SW 1271 (cell line): ENCODE measurements around the gene NCAM1.

ENCODE experiments used
- DNase-seq, 2 experiments: peaks; one replicate each; lab custom pipeline; 2025; lab: John Stamatoyannopoulos, UW

The NCAM1 gene

DNA sequence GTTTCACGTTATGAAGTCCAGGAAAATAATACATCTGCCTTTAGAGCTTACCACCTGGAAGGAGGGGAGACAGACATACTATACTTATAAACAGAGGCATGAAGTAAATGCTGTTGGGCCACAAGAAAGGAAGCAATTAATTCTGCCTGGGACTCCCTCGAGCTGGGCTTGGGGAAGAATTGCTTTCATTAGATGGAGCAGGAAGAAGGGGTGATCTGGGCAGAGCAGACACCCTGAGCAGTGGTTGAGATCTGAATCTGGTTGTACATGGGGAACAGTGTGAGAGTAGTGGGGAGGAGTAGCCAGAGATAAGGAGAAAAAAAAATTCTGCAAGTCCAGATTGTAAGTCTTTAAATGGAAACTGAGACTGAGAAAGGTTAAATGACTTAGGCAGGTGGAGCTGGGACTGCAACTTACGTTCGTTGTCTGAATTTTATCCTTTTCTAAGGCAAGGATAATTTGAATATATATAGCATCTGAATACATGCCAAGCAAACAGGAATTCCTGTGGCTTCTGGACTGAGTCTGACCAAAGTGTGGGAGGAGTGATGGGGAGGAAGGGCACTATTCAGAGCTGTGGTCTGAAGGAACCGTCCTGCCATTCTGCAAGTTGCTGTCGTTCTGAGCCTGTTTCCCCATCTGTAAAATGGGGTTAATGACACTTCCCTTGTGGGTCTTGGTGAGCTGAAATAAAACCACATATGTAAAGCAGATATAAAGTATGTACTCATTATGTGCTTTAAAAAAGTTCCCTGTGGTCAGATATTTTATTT lies 7.9 kb downstream of the NCAM1 start:
- DNase-seq: no peak

DNA sequence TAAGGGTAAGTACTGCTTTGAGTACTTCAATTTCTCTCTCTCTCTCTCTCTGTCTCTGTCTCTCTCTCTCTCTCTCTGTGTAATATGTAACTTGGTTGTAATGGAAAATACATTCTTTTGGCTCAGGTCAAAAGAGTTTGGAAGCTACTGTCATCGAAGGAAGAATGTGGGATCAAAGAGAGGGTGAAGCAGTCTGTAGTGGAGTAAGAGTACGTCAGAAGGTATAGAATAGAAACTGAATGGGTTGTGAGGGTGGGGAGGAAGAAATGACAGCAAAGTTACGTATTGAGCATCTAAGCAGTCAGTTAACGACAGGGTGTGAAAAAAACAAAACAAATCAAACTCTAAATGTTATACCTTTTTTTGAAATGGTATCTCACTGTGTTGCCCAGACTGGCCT lies 10.0 kb downstream of the NCAM1 start:
- no peak for DNase-seq

DNA sequence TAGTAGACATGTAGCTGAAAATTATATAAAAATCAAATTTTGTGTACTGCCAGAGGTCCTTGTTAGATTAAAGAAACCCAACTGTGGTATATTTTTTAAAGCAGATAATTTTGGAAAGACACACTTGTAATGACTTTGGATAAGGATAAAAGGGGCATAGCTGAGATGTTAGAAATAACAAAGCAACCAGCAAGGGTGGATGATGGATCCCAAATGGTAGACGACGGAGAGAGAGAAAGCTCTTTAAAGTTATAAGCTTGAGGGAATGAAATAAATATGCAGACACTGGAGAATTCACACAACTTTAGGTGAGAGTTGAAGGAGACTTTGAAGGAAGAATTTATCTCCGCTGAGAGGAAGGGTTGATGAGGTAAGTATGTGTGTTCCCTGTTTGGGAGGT lies 10.6 kb downstream of the NCAM1 start:
- DNase-seq: no peak

DNA sequence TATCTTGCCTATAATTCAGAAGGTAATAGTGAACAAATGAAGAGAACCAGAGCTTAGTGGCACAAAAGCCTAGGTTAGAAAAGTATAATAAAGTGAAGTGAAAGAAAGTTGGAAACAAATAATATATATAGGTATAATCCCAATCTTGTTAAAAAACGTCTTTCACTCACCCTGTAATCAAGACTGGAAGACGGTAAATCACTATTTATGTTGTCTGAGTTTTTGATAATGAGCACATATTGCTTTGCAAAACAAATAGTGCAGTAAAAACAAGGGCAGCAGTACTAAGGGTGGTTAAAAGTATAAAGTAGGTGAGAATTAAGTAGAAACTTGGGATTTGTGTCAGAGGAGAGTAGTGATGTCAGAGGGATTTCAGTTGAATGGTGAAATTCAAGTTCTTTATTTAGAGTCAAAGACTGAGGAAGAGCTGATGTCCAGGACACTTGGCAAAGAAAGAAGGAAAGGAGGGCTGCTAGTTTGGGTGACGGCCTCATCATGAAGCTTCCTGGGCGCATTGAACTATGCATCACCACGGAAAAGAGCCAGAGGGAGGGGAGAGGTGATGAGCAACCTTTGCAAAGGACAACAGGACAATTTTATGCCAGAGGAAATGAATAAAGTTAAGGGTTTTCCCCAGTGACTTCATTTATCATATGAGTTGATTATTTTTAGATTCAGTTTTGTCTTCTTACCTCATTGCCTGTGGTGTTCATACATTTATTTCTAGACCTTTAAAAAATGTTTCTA lies 11.4 kb downstream of the NCAM1 start:
- DNase-seq: no peak

DNA sequence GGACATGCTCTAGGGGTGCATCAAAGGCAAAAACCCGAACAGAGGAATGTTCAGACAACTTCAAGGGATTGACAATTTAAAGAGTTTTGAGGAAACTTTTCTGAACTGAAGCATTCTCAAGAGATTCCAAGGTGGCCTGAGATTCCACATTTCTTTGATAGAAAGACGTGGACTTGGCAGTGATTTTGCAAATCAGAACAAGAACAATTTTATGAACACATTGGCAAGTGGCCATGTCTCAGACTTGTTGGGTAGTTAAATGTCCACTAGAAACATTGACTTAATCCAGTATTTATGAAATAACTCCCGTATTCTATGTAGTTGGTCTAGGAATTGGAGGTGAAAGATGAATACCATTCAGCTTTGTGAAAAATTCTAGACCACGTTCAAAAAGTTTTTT lies 13.8 kb downstream of the NCAM1 start:
- no peak for DNase-seq

DNA sequence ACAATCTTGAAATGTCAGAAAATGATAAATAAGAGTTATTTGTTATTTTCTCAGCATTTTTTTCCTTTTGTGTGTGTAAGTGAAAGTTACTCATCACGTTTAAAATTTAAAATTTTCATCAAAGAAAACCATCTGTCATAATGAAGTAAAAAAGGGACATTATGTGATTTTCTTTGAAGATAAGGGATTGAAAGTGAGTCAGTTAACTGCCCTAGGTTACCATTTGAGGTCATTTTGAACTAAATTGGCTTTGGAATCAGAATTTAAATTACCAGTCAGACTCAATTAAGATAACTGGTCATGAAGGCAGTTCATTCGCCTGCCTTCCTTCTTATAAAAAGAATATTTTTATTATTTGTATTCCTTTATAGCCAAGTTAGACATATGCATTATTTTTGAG lies 14.3 kb downstream of the NCAM1 start:
- DNase-seq: no peak

DNA sequence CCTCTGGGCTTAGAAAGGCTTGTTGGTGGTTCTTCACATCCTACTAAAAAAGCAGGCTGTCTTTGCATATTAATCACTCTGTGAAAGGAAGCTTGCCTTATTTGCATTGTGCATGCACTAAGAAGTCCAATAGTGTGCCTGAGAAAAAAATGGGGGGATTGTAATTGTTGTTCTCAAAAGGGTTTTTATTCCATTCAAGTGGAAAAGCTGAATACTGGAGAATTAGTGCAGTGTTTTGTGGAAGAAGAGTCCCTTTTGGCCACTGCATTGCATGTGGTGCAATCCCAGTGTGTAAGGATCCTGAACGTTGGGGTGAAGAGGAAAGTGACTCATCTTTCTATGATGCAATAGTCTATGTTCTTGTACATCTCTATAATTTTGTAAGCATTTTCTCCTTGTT lies 16.5 kb downstream of the NCAM1 start:
- no peak for DNase-seq

DNA sequence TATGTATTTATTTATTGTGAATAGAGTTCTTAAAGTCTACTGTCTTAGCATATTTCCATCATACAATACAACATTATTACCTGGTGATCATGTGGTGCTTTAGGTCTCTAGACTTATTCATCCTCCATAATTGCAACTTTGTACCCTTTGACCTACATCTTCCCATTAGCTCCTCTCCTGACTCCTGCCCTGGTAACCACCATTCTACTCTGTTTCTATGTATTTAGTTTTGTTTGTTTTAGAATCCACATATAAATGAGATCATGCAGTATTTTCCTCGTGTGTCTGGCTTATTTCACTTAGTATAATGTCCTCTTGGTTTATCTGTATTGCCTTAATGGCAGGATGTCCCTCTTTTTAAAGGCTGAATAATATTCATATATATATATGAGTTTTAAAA lies 22.7 kb downstream of the NCAM1 start:
- no peak for DNase-seq

DNA sequence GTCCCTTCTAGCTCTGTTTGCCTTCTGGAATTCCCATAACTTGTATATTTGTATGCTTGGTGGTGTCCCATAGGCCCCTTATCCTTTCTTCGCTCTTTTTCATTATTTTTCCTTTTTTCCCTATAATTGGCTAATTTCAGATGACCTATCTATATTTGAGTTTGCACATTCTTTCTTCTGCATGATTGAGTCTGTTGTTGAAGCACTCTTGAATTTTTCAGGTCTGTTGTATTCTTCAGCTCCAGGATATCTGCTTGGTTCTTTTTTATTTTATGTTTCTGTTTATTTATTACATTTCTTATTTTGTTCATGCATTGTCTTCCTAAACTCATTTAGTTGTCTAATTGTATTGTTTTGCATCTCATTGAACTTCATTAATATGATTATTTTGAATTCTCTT lies 28.0 kb downstream of the NCAM1 start:
- DNase-seq: no peak

DNA sequence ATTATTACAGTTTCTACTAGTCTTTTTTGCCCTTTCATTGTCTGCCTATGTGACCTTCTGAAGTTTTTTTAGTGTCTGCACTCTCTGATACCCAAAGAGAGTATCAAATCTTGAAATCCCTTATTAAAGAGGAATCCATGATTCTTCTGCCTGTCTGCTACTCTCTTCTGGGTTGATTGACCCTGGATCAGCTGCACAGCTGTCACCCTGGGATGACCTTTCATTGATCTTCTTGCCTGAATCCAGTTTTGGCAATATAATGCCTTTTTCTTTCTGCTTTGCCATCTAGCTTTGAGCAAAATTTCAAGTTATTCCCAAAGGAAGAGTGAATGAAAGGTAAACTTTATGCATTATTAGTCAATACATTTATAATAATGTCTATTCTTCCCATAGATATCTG lies 32.6 kb downstream of the NCAM1 start:
- DNase-seq: no peak

DNA sequence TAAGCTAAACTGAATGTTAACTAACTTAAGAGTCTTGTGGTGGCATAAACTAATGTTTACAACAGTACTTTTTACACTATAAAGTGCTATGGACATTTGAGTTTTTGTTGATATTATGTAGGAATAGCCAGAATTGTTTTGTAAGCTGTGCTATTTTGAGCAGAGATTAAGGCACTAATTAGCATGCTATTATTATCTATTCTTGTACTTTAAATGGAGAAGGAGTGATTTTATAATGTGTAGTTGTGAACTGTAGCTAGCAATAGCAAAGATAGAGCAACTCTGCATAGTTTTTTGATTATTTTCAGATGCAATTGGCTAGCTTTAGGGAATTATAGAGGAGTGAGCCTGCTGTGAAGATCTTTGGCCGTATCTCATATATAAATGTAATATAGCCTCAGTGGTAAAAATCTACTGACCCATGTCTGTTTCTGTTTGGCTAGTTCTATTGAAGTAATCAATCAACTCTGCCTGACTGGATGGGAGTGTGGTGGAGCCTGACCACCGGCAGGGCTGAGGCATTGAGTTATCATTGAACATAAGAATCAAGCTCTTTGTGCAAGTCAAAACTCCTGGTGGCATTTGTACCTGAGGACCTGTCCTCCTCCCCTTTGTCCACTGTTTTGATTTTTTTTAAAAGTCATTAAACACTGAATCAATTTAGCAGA lies 34.3 kb downstream of the NCAM1 start:
- DNase-seq: no peak

DNA sequence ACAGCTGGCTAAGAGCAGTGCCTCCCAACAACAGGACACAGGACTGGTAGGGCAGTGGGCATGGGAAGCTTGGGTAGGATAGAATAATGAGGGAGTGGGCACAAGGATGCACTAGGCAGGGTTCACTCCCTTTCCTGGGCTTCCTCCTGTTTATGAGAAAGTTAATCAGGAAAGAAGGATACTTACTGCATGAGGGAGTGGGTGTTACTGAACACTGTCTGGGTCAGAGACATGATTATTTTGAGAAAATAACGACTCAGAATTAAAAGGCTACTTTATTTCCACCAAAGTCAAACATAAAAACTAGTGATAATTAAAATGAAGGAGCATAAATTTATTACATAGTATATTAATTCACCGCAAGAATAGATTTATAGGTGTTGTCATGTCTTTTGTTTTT lies 35.8 kb downstream of the NCAM1 start:
- no peak for DNase-seq

DNA sequence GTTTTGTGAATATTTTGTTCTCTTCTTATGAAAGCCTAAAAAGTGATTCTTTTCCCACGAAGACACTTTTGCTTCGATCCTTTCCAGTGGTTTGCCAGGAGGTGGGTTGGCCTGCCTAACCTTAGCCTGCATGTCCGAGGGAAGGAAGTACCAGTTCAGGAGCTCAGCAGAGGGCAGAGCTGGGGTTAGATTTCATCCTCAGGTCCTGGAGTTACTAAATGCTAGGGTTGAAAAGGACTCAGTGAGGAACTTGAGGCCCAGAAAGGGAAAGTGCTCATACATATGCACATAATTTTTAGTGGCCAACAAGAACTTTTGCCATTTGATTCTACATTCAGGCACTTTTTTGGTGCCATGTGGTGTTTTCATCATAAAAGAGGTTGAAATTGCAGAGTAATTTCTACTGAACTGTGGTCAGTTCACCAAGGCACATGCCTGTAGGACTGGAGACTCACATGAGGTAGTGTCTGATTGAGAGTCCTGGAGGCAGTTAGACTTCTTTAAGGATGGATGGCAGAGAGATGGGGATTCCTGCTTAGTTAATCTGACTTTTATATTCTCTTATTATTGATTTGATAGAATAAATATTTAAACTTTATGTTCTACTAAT lies 36.7 kb downstream of the NCAM1 start:
- DNase-seq: no peak

DNA sequence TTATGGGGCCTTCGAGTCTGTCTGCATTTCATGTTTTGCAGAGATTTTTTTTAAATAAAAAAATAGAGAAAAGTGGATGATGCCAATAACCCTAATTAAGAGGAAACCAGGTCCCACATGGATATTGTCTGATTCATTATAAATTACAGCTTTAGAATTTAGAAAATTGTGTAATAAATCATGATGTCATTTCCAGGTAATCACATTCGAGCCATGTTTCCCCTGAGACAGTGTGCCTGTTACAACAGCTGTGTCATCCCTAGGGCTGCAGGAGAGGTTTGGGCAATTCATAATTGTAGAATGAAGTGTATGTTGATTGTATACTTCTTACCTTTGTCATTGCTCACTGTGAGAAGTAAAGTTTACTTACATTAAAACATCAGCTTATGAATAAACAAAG lies 38.3 kb downstream of the NCAM1 start:
- no peak for DNase-seq

DNA sequence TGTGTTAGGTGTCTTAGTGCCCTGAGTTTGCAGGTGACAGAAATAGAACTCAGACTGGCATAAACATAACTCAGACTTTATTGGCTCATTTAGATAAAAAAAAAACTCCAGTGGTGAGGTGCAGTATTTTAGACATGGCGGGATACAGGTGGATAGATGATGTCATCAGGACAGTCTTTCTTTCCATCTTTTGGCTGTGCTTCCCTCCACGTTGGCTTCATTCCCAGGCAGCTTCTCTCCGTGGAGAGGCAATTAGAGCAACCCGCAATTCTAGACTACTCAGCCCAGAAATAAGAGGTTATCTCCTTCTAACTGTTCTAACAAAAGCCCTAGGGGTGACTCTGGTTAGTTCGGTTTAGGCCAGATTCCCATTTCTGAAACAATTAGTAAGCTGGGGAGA lies 40.5 kb downstream of the NCAM1 start:
- DNase-seq: no peak

DNA sequence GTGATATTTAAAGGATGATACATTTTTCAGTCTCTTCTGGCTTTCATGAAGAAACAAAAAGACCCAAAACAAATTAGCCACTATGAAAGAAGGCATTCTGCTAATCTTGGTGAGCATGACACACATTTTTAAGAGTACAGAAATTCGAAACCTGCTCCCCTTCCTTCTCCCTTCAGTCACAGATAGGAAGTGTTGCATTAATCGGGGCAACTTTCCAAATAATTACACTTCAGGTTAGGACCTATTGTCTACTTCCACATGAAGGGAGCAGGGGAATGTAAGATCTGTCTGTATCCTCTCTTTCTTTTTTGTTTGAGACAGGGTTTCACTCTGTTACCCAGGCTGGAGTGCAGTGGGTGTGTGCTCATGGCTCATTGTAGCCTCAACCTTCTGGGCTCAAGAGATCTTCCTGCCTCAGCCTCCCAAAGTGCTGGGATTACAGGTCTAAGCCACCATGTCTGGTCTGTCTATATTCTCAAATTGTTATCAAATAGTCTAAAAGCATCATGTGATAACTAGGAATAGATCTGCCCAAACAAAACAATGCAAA lies 45.8 kb downstream of the NCAM1 start:
- DNase-seq: no peak

DNA sequence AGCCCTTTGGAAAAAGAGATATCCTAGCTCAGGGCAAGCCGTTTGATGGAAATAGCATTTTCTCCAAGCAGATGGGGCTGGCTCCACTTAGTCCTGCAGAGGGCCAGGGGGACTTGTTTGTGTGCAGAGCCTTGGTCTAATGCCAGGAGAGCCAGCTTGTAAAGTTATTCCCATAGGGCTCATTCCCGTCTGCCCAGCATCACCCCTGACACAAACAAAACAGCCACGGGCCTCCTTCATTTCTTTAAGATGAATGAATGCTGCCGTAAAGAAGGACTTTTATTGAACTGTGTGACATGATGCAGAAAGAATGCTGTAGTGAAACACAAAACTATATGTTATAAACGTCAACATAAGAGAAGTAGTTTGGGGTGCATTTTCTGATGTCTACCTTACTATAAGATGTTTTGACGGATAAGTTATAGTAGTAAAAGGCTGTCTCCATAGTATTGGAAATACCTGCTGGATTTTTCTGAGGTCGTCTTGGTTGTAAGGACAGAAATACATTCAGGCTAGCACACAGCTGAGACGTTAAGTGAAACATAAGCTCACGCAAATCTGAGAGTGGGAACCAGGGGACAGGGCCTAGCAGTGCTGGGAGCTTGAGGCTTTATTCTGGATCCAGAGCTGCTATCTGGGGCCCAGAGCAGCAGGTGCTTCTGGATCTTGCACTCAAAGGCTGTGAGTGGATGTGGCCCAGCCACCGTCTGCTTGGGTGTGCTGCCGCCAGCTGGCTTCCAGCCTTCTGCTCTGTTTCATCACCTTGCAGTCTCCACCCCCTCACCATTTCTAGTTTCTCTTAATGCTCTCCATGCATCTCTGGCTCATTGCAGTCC lies 53.3 kb downstream of the NCAM1 start:
- no peak for DNase-seq

DNA sequence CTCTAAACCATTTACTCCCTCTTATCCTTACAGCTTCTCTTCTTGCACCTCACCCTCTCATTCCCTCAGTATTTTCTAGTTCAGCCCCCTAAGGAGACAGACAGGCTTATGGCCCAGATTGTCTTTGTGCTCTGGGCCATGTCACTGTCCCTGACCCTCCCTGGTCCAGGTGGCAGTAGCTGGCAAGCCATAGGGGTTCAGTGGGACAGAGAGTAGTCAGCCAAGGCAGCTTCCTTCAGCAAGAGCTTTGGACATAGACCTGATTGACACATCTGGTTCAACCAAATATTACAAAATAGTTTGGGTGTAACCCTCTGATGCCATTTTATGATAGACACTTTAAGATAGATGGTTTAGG lies 53.9 kb downstream of the NCAM1 start:
- no peak for DNase-seq

DNA sequence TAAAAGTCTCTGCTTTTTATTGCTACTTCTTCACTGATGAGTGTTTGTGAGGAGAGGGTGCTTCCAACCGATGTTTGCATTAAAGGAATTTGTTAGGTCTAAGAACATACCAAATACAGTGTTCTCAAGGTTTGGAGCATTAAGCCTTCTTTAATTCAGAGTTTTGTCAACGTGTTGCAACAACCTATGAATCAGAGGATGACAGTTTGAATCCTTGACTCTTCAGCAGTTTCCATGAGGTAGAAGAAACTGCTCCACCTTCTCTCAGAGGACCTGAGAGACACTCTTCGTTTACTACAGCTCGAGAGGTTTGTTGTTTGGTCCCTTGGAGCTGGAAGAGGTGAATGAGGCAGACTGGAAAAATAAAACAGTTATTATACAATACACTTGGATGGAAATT lies 55.7 kb downstream of the NCAM1 start:
- DNase-seq: no peak

DNA sequence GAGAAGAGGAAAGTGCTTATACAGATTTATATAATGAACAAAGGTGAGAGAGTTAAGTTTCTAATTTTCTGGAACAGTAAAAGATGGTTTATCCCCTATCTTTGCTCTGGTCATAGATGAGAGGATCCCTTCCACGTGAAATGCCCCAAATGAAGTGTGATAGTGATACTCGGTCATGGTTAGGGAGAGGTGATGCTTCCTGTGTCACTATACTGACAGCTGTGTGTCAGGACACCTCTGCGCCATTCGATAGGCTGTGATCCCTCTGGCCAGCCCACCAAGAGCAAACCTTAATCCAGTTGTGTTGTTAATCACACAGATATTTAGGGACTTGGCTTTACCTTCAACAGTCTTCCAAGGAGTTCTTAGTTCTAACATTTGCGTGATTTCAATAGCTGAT lies 57.7 kb downstream of the NCAM1 start:
- no peak for DNase-seq

DNA sequence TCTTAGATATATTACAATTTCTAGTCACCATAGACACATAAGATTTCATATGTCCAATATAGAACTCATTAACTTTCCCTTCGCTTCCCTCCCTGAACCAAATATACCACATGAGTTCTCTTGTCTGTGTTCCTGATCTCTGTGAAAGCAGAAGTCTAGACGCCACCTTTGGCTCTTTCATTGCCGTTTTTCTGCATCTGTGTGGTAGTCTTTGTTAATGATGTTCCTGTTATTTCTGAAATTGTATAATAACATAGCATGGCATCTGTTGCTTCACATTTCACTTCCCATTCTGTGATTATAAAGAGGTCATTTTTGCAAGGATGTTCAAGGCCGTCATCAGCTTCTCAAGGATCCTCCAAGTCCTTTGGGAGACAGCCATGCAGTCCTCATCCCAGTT lies 58.5 kb downstream of the NCAM1 start:
- no peak for DNase-seq

DNA sequence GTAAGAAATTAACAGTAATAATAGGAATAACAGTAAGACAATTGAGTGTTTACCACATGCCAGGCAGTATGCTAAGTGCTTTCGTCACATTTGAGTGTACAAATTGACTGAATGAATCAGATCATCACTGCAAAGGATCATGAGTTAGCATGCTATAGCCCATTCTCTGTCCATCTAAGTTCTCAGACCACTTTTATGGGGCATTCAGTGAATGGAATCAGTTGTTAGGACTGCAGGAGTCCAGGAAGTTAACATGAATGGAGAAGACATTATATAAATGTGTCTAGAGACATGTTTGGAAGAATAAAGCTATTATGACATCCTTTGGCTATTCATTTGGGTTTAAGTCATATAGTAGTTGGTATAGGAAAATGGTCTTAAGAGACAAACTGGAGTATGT lies 59.9 kb downstream of the NCAM1 start:
- DNase-seq: no peak
